ENCODE data around the gene IQSEC3.
"Not testable (repeated sequence)": the region's sequence is repeated elsewhere in the genome, so short reads cannot be mapped to it uniquely, and the experiment has no call there.

IQSEC3 gene

GRCh38 chr12:44352-44751 lies 22.2 kb upstream of the IQSEC3 start:
- not testable (repeated sequence) for DNase-seq (ENCODE audit: low read depth in 2 of 2); H3K4me3 ChIP-seq (replicated peaks in 1 of 2; ENCODE audit: low read depth in 2 of 2, low read length in 2 of 2)

- not testable (repeated sequence) for H3K4me3 ChIP-seq (replicated peaks in 1 of 2; ENCODE audit: low read depth in 2 of 2, low read length in 2 of 2); DNase-seq (ENCODE audit: low read depth in 2 of 2)
These were observed 21.2 kb upstream of the IQSEC3 start for GRCh38 chr12:45235-45990.

GRCh38 chr12:45991-46358 lies 20.6 kb upstream of the IQSEC3 start:
- not testable (repeated sequence) for H3K4me3 ChIP-seq (replicated peaks in 1 of 2; ENCODE audit: low read depth in 2 of 2, low read length in 2 of 2); DNase-seq (ENCODE audit: low read depth in 2 of 2)

- DNase-seq (ENCODE audit: low read depth in 2 of 2); H3K4me3 ChIP-seq (replicated peaks in 1 of 2; ENCODE audit: low read depth in 2 of 2, low read length in 2 of 2): not testable (repeated sequence)
These were observed 20.0 kb upstream of the IQSEC3 start for GRCh38 chr12:46542-46941.

DNA sequence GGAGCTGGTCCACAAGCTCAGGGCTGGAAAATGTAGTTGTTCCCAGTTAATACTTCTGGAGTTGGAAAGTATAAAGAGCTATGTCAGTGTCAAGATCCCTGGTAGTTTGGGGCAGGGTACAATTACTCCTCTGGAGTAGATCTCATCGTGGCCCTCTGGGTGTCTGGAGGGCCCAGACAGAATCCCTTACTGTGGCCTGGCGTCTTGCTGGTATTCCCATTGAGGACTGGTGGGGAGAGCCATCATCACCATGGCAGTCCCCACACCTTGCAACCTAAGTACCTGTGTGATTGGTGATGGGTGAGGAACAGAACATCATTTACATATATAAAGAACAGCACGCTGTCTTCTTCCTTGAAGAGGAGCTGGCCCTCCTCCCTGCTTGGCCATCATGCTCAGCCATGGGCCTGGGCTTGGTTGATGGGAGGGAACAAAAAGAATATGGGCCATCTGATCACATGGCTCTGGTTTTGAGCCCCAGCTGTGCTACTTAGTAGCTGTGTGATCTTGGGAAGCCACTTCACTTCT lies 18.8 kb upstream of the IQSEC3 start:
- not testable (repeated sequence) for H3K4me3 ChIP-seq (replicated peaks in 1 of 2; ENCODE audit: low read depth in 2 of 2, low read length in 2 of 2); DNase-seq (ENCODE audit: low read depth in 2 of 2)

DNA sequence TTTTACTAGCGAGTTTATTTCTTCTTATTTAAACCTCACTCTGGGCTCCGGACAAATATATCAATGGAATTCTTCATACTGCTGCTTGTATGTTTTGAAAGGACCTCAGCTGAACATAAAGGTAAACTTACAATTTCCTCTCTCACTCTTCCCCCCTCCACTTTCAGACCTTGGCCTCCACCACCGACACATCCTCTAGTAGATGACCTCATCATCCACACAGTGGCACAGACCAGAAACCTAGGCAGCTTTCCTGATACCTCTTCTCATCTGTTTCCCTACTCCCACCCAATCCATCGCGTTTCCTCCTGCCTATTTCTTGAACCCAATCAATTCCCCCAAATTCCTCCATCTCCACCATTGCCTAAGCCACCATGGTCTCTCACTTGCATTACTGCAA lies 17.4 kb upstream of the IQSEC3 start:
- not testable (repeated sequence) for H3K4me3 ChIP-seq (replicated peaks in 1 of 2; ENCODE audit: low read depth in 2 of 2, low read length in 2 of 2)

DNA sequence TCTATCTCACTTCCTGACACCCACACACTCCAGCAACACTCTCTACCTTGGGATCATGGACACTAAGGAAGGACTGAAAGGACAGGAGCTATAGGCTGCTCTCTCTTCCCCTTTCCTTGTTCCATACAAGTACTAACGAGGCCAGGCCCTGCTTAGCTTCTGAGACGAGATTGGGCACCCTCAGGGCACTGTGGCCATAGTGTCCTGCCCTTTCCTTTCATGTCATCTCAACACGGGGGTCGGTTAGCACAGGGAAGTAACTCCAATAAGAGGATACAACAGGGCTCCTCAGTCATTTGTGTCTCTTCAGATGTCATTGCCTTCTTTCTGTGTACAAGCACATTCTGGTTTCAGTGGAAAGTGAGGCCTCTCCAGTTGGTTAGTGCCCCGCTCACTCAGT lies 15.5 kb upstream of the IQSEC3 start:
- DNase-seq (ENCODE audit: low read depth in 2 of 2); H3K4me3 ChIP-seq (replicated peaks in 1 of 2; ENCODE audit: low read depth in 2 of 2, low read length in 2 of 2): not testable (repeated sequence)

More for the DNA sequence above, 17.4 kb upstream of the IQSEC3 start:
- not testable (repeated sequence) for DNase-seq (ENCODE audit: low read depth in 2 of 2)

- not testable (repeated sequence) for DNase-seq (ENCODE audit: low read depth in 2 of 2); H3K4me3 ChIP-seq (replicated peaks in 1 of 2; ENCODE audit: low read depth in 2 of 2, low read length in 2 of 2)
These were observed 14.6 kb upstream of the IQSEC3 start for GRCh38 chr12:51962-52361.

DNA sequence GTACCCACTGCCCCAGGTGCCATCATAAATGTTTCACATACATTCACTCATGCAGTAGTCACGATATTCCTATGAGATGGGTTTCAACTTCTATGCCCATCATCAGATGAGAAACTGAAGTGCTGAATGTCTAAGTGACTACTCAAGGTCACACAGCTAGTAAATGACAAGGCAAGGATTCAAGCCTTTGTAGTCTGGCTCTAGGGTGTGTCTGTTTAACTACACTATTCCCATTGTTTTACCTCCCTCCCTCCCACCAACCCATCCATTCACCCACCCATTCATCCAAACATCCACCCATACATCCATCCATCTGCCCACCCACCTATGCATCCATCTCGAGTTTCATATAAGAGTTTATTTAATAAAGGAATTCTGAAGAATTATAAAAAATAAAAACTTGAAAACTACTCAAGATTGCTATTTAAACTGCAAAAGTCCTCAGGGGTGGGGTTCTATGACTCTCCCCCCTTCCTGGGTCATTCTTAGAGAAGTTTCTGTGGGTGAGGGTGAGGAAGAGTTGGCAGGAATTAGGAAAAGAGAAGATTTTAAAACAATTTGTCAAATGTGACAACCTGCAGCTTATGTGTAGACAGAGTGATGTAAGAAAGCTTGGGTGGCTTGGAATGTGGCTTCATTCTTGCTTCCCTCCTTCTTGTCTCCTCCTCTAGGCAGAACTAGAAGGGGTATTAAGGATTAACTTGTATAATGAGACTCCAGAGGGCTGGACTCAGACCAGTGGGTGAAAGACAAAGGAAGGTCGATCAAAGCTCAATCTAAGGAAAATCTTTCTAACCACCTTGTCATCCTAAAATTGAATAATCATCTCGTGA lies 13.4 kb upstream of the IQSEC3 start:
- DNase-seq (ENCODE audit: low read depth in 2 of 2); H3K4me3 ChIP-seq (replicated peaks in 1 of 2; ENCODE audit: low read depth in 2 of 2, low read length in 2 of 2): not testable (repeated sequence)

- TF ChIP-seq CTCF (IDR thresholded peaks at IDR 0.05; ENCODE audit: low read depth, low read length), result no peak
- no peak for DNase-seq (ENCODE audit: low read depth in 2 of 2)
- H3K4me3 ChIP-seq (replicated peaks in 1 of 2; ENCODE audit: low read depth in 2 of 2, low read length in 2 of 2), result no peak overlapping the region
These were observed 12.5 kb upstream of the IQSEC3 start for GRCh38 chr12:53735-54730.

DNA sequence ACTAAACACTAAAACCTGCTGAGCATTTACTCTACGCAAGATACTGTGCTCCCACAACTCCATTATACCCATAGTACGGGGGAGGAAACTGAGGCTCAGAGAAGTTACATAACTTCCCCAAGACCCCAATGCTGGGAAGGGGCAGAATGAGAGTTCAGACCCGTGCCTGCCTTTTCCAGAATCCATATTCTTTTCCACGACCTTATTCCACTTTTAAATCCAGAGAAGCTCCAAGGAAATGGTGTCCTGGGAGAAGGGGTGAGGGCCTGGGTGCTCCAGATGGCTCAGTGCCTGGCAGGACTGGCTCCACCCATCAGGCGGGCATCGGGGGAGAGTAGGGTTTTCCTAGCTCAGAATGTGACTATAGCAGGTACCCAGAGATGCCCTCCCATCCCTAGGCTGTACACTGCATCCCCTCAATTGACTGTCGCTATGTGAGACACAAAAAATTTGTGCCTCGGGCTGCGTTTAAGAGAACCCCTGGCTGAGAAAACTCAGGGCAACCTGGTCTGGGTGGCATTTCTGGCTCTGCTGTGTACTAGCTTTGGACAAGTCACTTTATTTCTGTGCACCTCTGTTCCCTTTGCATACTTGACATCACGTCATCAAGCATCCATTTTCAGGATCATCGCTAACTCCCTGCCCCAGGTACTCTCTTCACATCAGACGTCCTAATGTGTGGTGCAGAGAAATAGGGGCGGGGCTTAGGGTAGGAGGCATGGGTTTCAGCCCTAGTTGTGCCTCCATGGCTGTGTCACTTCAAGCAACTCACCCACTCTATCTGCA lies 11.6 kb upstream of the IQSEC3 start:
- H3K4me3 ChIP-seq (replicated peaks in 1 of 2; ENCODE audit: low read depth in 2 of 2, low read length in 2 of 2), result no peak overlapping the region
- no peak for DNase-seq (ENCODE audit: low read depth in 2 of 2)
- no peak for TF ChIP-seq CTCF (IDR thresholded peaks at IDR 0.05; ENCODE audit: low read depth, low read length)

All from cardiac fibroblast (primary cell).